RKO (cell line): ENCODE results near the gene NEK6.

ENCODE experiments used
- DNase-seq: peaks from one replicate; pipeline ENCODE4 v3.0.0-alpha.2; 2016; ENCODE audit warnings: low spot score

The NEK6 gene

GRCh38 chr9:124342776-124343485 is 85.2 kb downstream of the NEK6 start:
- peak; percentile 81 for DNase-seq

- DNase-seq = no peak
Measured at GRCh38 chr9:124343533-124344290, 86.0 kb downstream of the NEK6 start.

GRCh38 chr9:124344291-124345050 is 86.7 kb downstream of the NEK6 start:
- DNase-seq = no peak

GRCh38 chr9:124345063-124345462 is 87.3 kb downstream of the NEK6 start:
- no peak for DNase-seq

GRCh38 chr9:124345751-124346281 is 88.1 kb downstream of the NEK6 start:
- DNase-seq = no peak

GRCh38 chr9:124346347-124347163 is 88.8 kb downstream of the NEK6 start:
- DNase-seq = no peak

GRCh38 chr9:124347206-124347967 is 89.6 kb downstream of the NEK6 start:
- no peak for DNase-seq

- DNase-seq = no peak
Measured at GRCh38 chr9:124347968-124348358, 90.2 kb downstream of the NEK6 start.

- no peak for DNase-seq
Measured at GRCh38 chr9:124348363-124348762, 90.6 kb downstream of the NEK6 start.

- no peak for DNase-seq
Measured at GRCh38 chr9:124348831-124349230, 91.1 kb downstream of the NEK6 start.

GRCh38 chr9:124349267-124349666 is 91.5 kb downstream of the NEK6 start:
- no peak for DNase-seq

- DNase-seq = no peak
Measured at GRCh38 chr9:124349675-124350493, 92.1 kb downstream of the NEK6 start.

GRCh38 chr9:124350494-124351263 is 92.9 kb downstream of the NEK6 start:
- no peak for DNase-seq

GRCh38 chr9:124351672-124352468 is 94.1 kb downstream of the NEK6 start:
- DNase-seq = no peak

GRCh38 chr9:124352616-124353015 is 94.9 kb downstream of the NEK6 start:
- no peak for DNase-seq

- DNase-seq = no peak
Measured at GRCh38 chr9:124353166-124353768, 95.5 kb downstream of the NEK6 start.

- no peak for DNase-seq
Measured at GRCh38 chr9:124353811-124354274, 96.1 kb downstream of the NEK6 start.
